GM12873 (cell line): ENCODE measurements around the gene DIP2A.

ENCODE experiments used
- CTCF ChIP-seq: IDR thresholded peaks from 2 replicates; pipeline ENCODE4 v1.5.1; 2012; ENCODE audit warnings: low read depth, mild to moderate bottlenecking, moderate library complexity, low read length, control low read depth; ENCODE audit not compliant: insufficient read depth; ENCODE audit errors: missing control alignments

DIP2A gene

DNA sequence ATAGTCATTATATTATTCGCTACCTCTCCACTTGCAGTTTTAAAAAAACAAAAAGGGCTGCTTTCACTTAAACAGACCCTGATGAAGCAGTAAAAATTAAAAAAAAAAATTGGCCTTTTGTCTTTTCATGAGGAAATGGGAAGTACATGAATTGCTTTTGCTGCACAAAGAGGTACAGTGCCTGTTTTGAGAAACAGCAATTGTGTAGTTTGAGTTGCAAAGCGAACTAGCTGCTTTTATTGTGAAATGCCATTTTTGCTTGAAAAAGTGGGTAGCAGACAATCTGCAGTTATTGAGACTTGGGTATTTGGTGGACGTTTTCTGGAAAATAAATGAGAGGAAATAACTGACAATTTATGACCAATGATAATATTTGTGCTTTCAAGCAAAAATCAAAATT is 7.0 kb downstream of the DIP2A start:
- no peak for TF ChIP-seq CTCF

DNA sequence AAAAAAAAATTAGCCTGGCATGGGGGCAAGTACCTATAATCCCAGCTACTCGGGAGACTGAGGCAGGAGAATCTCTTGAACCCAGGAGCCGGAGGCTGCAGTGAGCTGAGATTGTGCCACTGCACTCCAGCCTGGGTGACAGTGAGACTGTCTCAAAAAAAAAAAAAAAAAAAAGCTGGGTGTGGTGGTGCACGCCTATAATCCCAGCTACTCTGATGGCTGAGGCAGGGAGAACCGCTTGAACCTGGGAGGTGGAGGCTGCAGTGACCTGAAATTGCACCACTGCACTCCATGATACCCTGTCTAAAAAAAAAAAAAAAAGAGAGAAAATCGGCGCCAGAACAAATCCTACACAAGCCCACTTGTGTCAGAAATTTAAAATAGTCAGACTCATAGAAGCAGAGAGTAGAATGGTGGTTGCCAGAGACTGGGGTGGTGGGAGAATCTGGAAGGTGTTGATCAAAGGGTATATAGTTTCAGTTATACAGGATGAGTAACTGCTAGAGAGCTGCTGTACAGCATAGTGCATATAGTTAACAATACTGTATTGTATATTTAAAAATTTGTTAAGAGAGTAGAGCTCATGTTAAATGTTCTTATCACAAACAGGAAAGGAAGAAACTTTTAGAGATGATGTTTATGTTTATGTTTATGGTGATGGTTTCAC is 9.6 kb downstream of the DIP2A start:
- TF ChIP-seq CTCF = no peak

- TF ChIP-seq CTCF = no peak
Measured at GRCh38 chr21:46469275-46469674, 10.6 kb downstream of the DIP2A start.

DNA sequence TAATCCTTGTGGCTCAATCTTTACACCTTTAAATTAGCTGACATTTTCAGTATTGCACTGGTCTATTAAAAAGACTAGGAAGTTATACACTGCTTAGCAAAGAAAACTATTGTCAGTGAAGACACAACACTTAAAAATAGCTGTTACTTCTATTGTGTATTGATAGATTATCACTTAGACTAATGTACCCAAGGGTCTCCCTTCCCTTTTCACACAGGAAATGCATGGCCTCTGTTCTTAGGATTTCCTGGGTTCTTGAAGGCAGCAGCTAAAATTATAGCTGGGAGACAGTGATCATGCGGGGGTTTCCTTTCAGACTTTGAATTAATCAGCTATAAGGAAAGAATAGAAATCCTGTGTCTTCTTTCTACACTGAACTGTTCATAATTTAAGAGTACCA is 12.8 kb downstream of the DIP2A start:
- TF ChIP-seq CTCF = no peak

- no peak for TF ChIP-seq CTCF
Measured at GRCh38 chr21:46472246-46472645, 13.6 kb downstream of the DIP2A start.

- no peak for TF ChIP-seq CTCF
Measured at GRCh38 chr21:46474382-46474781, 15.7 kb downstream of the DIP2A start.

- no peak for TF ChIP-seq CTCF
Measured at GRCh38 chr21:46475296-46475695, 16.6 kb downstream of the DIP2A start.

DNA sequence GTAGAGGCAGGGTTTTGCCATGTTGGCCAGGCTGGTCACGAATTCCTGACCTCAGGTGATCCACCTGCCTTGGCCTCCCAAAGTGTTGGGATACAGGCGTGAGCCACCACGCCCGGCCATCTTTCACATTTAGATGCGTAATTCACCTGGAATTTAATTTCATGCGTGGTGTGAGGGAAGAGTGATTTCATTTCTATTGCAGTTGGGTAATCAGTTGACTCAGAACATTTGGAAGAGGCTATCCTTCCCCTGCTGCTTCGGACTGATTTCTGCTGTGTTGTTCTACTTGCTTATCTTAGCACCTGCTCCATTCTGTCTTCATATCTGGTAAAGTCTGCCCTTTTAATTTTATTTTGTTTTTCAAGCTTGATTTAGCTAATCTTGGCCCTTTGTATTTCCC is 19.1 kb downstream of the DIP2A start:
- no peak for TF ChIP-seq CTCF
